ENCODE measurements around the gene GDPD5.

DNA sequence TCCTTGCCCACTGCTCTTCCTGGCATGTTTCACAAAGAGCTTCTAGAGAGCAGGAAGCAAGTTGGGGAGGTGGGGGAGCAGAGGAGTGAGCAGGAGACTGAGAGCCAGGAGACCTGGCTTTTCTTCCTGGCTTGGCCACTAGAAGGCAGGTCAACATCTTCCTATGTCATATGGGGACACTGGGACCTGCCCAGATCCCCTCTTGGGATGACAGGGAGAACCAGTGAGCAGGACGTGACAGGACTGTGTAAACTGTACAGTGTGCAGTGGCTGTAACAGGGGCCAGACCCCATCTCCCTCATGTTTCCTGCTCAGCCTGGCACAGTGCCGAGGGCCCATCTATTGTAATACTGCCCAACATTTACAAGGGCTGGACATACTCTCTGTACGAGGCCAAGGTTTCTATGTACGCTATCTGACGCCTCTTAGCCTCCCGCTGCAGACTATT, 29.4 kb downstream of the GDPD5 start:
- TF ChIP-seq, protein P1, sequence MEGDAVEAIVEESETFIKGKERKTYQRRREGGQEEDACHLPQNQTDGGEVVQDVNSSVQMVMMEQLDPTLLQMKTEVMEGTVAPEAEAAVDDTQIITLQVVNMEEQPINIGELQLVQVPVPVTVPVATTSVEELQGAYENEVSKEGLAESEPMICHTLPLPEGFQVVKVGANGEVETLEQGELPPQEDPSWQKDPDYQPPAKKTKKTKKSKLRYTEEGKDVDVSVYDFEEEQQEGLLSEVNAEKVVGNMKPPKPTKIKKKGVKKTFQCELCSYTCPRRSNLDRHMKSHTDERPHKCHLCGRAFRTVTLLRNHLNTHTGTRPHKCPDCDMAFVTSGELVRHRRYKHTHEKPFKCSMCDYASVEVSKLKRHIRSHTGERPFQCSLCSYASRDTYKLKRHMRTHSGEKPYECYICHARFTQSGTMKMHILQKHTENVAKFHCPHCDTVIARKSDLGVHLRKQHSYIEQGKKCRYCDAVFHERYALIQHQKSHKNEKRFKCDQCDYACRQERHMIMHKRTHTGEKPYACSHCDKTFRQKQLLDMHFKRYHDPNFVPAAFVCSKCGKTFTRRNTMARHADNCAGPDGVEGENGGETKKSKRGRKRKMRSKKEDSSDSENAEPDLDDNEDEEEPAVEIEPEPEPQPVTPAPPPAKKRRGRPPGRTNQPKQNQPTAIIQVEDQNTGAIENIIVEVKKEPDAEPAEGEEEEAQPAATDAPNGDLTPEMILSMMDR (IDR thresholded peaks at IDR 0.05), result no peak
- TF ChIP-seq POLR2AphosphoS5 (IDR thresholded peaks at IDR 0.05; ENCODE audit: insufficient read depth in 1 of 2, low read depth in 1 of 2), result no peak
- TF ChIP-seq POLR2A (IDR thresholded peaks at IDR 0.05), result no peak

All from vagina (tissue), 2 donors.